ENCODE data around the gene PRCP.

GRCh38 chr11:82792822-82793569 lies 107.2 kb downstream of the PRCP start:
- TF ChIP-seq CTCF (conservative IDR thresholded peaks at IDR 0.05; ENCODE audit: low read depth, low read length): no peak
- TF ChIP-seq EZH2 (IDR thresholded peaks at IDR 0.05; ENCODE audit: borderline replicate concordance, low read depth, low read length, poor library complexity, severe bottlenecking): no peak
